K562 (cell line): ENCODE measurements around the gene NEUROG3. TPM values are rescaled to one million over a fixed set of nuclear protein-coding genes. Genes with fewer than 3 reads are reported as not detected.

Experiments
- CAMTA2 ChIP-seq: fragments of 250-450 bp; sonication (Bioruptor Pico); conservative IDR thresholded peaks from 2 replicates; pipeline ENCODE4 v1.5.1; 2022
- CCNT2 ChIP-seq: IDR thresholded peaks from 2 replicates; pipeline ENCODE4 v1.6.1; 2011; ENCODE audit warnings: borderline replicate concordance, low read depth, mild to moderate bottlenecking, moderate library complexity, mixed read lengths, low read length; ENCODE audit not compliant: insufficient read length; ENCODE audit errors: extremely low read depth
- EHMT2 ChIP-seq: fragments of 450-650 bp; IDR thresholded peaks from 2 replicates; pipeline ENCODE4 v1.6.1; 2018; ENCODE audit warnings: antibody characterized with exemption
- GABPB1 ChIP-seq: sonication (generic); formaldehyde crosslinking; IDR thresholded peaks from 2 replicates; pipeline ENCODE4 v1.8.0; 2022; ENCODE audit warnings: mild to moderate bottlenecking, missing genetic modification reagents
- HDAC2 ChIP-seq: fragments of 450-650 bp; IDR thresholded peaks from 2 replicates; pipeline ENCODE4 v1.6.1; 2016; ENCODE audit warnings: mild to moderate bottlenecking
- NR1H2 ChIP-seq: sonication (generic); formaldehyde crosslinking; IDR thresholded peaks from 2 replicates; pipeline ENCODE4 v1.4.0; 2020; ENCODE audit warnings: mild to moderate bottlenecking, missing genetic modification reagents
- SNIP1 ChIP-seq: fragments of 450-650 bp; IDR thresholded peaks from 2 replicates; pipeline ENCODE4 v1.7.1; 2017; ENCODE audit warnings: low read depth, mild to moderate bottlenecking
- TCF7L2 ChIP-seq: fragments of 150-350 bp; IDR thresholded peaks from 2 replicates; pipeline ENCODE4 v1.6.1; 2016; ENCODE audit warnings: low read depth, mild to moderate bottlenecking, low read length, moderate library complexity
- ZNF263 ChIP-seq: sonication (generic); formaldehyde crosslinking; IDR thresholded peaks from 2 replicates; pipeline ENCODE4 v1.8.0; 2022; ENCODE audit warnings: mild to moderate bottlenecking, missing genetic modification reagents, borderline replicate concordance
- polyA plus RNA-seq, 8 experiments: library from polyadenylated mRNA; depleted of rRNA in 4 of 8; stranded (reverse) in 5 of 8; unstranded in 3 of 8; fragments of >200 nt; fragmentation: Nextera tagmentation in 2 of 8; fragmentation: Illumina TruSeq in 1 of 8; extraction: Ambion mirVana in 2 of 8; extraction: Trizol in 1 of 8; gene quantifications; 2 replicates each; pipeline versions ENCODE4 v1.2.1 to v1.2.3, GENCODE V29; 2011 to 2014; ENCODE audit warnings: inconsistent platforms in 1 of 8, missing spikeins in 1 of 8
- total RNA-seq, 7 experiments: library from RNA; depleted of rRNA in 6 of 7; stranded (reverse); fragments of >200 nt in 6 of 7; fragmentation: Illumina TruSeq in 2 of 7; extraction: Trizol in 2 of 7; gene quantifications; 2 replicates each; pipeline versions ENCODE4 v1.2.1 to v1.2.3, GENCODE V29; 2011 to 2021; ENCODE audit warnings: low replicate concordance in 1 of 7
- TF ChIP-seq, protein P1 (sequence below), 2 experiments: IDR thresholded peaks in 1 of 2; conservative IDR thresholded peaks in 1 of 2; 2 replicates each; pipeline ENCODE4 v1.6.1; 2016; ENCODE audit warnings: low read depth in 2 of 2, mild to moderate bottlenecking in 1 of 2, missing compliant biosample characterization in 1 of 2, missing genetic modification characterization in 1 of 2, moderate library complexity in 1 of 2
- TF ChIP-seq, protein P2 (sequence below): fragments of 200-800 bp; sonication (Bioruptor generic); IDR thresholded peaks from 2 replicates; pipeline ENCODE4 v1.6.1; 2017; ENCODE audit warnings: missing genetic modification characterization, missing compliant biosample characterization
- TF ChIP-seq, protein P3 (sequence below): fragments of 150-350 bp; IDR thresholded peaks from 2 replicates; pipeline ENCODE4 v1.6.1; 2014; ENCODE audit warnings: low read depth, mild to moderate bottlenecking, low read length, borderline replicate concordance
- TF ChIP-seq, protein P4 (sequence below): sonication (generic); formaldehyde crosslinking; IDR thresholded peaks from 2 replicates; pipeline ENCODE4 v1.8.0; 2022; ENCODE audit warnings: mild to moderate bottlenecking, low read depth, missing genetic modification reagents
- TF ChIP-seq, protein P5 (sequence below), 2 experiments: fragments of 250-450 bp in 1 of 2; fragments of 450-650 bp in 1 of 2; sonication (Bioruptor Pico) in 1 of 2; IDR thresholded peaks; 2 replicates each; pipeline versions ENCODE4 v1.6.1 to v1.8.0; 2016 to 2021; ENCODE audit warnings: mild to moderate bottlenecking in 2 of 2, moderate library complexity in 2 of 2, missing compliant biosample characterization in 1 of 2, missing genetic modification characterization in 1 of 2
- TF ChIP-seq, protein P6 (sequence below): fragments of 250-450 bp; sonication (Bioruptor Pico); IDR thresholded peaks from 2 replicates; pipeline ENCODE4 v1.9.0; 2021; ENCODE audit warnings: mild to moderate bottlenecking, inconsistent platforms

NEUROG3 gene
- total and polyA plus RNA-seq, 9 of the 15 experiments (the other 6 are each of a cell fraction or from before 2014, with no cell fraction given) = not detected

DNA sequence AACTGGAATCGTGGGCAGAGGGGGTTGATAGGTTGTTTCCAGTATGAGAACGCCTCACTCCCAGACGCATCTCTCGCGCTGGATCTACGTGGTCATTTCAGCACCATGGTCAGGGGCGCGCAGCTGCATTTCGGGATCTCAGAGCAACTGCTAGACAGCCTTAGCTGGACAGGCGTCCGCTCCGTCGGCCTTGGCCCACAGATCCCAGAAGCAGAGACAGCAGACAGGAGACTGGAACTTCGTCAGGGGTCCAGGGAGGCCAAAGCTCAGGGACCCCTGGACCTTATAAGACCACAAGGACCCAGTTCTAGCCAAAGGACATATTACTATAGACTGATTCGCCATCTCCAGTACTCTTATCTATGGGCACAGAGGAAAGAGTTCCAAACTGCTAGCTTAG is 5.3 kb downstream of the NEUROG3 start (continued):
- TF ChIP-seq, protein P1, sequence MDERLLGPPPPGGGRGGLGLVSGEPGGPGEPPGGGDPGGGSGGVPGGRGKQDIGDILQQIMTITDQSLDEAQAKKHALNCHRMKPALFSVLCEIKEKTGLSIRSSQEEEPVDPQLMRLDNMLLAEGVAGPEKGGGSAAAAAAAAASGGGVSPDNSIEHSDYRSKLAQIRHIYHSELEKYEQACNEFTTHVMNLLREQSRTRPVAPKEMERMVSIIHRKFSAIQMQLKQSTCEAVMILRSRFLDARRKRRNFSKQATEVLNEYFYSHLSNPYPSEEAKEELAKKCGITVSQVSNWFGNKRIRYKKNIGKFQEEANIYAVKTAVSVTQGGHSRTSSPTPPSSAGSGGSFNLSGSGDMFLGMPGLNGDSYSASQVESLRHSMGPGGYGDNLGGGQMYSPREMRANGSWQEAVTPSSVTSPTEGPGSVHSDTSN (CRISPR knock-in tag; IDR thresholded peaks at IDR 0.05; ENCODE audit: low read depth) = no peak
- TF ChIP-seq, protein P1 (tag; conservative IDR thresholded peaks at IDR 0.05; ENCODE audit: low read depth) = no peak
- TF ChIP-seq, protein P2, sequence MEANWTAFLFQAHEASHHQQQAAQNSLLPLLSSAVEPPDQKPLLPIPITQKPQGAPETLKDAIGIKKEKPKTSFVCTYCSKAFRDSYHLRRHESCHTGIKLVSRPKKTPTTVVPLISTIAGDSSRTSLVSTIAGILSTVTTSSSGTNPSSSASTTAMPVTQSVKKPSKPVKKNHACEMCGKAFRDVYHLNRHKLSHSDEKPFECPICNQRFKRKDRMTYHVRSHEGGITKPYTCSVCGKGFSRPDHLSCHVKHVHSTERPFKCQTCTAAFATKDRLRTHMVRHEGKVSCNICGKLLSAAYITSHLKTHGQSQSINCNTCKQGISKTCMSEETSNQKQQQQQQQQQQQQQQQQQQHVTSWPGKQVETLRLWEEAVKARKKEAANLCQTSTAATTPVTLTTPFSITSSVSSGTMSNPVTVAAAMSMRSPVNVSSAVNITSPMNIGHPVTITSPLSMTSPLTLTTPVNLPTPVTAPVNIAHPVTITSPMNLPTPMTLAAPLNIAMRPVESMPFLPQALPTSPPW (CRISPR knock-in tag) = no peak
- TF ChIP-seq SNIP1 = no peak
- TF ChIP-seq, protein P3, sequence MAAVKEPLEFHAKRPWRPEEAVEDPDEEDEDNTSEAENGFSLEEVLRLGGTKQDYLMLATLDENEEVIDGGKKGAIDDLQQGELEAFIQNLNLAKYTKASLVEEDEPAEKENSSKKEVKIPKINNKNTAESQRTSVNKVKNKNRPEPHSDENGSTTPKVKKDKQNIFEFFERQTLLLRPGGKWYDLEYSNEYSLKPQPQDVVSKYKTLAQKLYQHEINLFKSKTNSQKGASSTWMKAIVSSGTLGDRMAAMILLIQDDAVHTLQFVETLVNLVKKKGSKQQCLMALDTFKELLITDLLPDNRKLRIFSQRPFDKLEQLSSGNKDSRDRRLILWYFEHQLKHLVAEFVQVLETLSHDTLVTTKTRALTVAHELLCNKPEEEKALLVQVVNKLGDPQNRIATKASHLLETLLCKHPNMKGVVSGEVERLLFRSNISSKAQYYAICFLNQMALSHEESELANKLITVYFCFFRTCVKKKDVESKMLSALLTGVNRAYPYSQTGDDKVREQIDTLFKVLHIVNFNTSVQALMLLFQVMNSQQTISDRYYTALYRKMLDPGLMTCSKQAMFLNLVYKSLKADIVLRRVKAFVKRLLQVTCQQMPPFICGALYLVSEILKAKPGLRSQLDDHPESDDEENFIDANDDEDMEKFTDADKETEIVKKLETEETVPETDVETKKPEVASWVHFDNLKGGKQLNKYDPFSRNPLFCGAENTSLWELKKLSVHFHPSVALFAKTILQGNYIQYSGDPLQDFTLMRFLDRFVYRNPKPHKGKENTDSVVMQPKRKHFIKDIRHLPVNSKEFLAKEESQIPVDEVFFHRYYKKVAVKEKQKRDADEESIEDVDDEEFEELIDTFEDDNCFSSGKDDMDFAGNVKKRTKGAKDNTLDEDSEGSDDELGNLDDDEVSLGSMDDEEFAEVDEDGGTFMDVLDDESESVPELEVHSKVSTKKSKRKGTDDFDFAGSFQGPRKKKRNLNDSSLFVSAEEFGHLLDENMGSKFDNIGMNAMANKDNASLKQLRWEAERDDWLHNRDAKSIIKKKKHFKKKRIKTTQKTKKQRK = no peak
- TF ChIP-seq GABPB1 (CRISPR knock-in tag) = 0 out of 2 replicates have a peak, but pooled peaks have one; percentile 29
- TF ChIP-seq HDAC2 = peak; percentile 54; the same call in 1 of the 2 replicates
- TF ChIP-seq, protein P4, sequence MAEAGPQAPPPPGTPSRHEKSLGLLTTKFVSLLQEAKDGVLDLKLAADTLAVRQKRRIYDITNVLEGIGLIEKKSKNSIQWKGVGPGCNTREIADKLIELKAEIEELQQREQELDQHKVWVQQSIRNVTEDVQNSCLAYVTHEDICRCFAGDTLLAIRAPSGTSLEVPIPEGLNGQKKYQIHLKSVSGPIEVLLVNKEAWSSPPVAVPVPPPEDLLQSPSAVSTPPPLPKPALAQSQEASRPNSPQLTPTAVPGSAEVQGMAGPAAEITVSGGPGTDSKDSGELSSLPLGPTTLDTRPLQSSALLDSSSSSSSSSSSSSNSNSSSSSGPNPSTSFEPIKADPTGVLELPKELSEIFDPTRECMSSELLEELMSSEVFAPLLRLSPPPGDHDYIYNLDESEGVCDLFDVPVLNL (CRISPR knock-in tag) = peak; percentile 59; the same call in 1 of the 2 replicates
- TF ChIP-seq, protein P5, sequence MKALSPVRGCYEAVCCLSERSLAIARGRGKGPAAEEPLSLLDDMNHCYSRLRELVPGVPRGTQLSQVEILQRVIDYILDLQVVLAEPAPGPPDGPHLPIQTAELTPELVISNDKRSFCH (CRISPR knock-in tag; IDR thresholded peaks at IDR 0.05) = no peak
- TF ChIP-seq, protein P5 (tag; IDR thresholded peaks at IDR 0.05) = no peak
- TF ChIP-seq ZNF263 = 0 out of 2 replicates have a peak, but pooled peaks have one; percentile 27
- TF ChIP-seq CAMTA2 = no peak
- TF ChIP-seq, protein P6, sequence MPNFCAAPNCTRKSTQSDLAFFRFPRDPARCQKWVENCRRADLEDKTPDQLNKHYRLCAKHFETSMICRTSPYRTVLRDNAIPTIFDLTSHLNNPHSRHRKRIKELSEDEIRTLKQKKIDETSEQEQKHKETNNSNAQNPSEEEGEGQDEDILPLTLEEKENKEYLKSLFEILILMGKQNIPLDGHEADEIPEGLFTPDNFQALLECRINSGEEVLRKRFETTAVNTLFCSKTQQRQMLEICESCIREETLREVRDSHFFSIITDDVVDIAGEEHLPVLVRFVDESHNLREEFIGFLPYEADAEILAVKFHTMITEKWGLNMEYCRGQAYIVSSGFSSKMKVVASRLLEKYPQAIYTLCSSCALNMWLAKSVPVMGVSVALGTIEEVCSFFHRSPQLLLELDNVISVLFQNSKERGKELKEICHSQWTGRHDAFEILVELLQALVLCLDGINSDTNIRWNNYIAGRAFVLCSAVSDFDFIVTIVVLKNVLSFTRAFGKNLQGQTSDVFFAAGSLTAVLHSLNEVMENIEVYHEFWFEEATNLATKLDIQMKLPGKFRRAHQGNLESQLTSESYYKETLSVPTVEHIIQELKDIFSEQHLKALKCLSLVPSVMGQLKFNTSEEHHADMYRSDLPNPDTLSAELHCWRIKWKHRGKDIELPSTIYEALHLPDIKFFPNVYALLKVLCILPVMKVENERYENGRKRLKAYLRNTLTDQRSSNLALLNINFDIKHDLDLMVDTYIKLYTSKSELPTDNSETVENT (CRISPR knock-in tag) = no peak
- TF ChIP-seq EHMT2 = peak; percentile 98
- TF ChIP-seq TCF7L2 = no peak
- TF ChIP-seq CCNT2 = no peak
- no peak for TF ChIP-seq NR1H2 (CRISPR knock-in tag)
